AG04450 (cell line): ENCODE results near the gene ZFYVE16. TPM values are rescaled to one million over a fixed set of nuclear protein-coding genes. Genes with fewer than 3 reads are reported as not detected.

Experiments used
- CTCF ChIA-PET: fragments of 300-600, 350-600 bp; formaldehyde crosslinking; extraction: SDS; loops from one replicate; lab custom pipeline; 2022; ENCODE audit warnings: antibody characterized with exemption, inconsistent platforms; lab: Charles Lee
- POLR2A ChIA-PET: fragments of 350-600 bp; formaldehyde crosslinking; extraction: SDS; loops from one replicate; lab custom pipeline; 2021; ENCODE audit warnings: antibody characterized with exemption, inconsistent platforms; lab: Yijun Ruan, JAX
- DNase-seq: peaks from one replicate; pipeline ENCODE4 v3.0.0-alpha.2; 2011; ENCODE audit warnings: low read depth, low spot score
- H3K27ac ChIP-seq: one replicate; pipeline ENCODE4 v1.5.1; 2012; ENCODE audit warnings: low read depth, low read length, control low read depth
- H3K27me3 ChIP-seq: one replicate; pipeline ENCODE4 v1.6.0; 2012; ENCODE audit warnings: low read length; ENCODE audit not compliant: control insufficient read depth, insufficient read depth
- H3K4me3 ChIP-seq: 2 replicates; pipeline ENCODE4 v1.5.1; 2011; ENCODE audit warnings: mild to moderate bottlenecking, low read depth, low read length, control low read depth
- H3K9me3 ChIP-seq: 2 replicates; pipeline ENCODE4 v1.5.1; 2012; ENCODE audit warnings: low read length; ENCODE audit not compliant: control insufficient read depth, insufficient read depth
- polyA plus RNA-seq: library from polyadenylated mRNA; depleted of rRNA; stranded (reverse); fragments of >200 nt; gene quantifications from 2 replicates; pipeline ENCODE4 v1.2.3, GENCODE V29; 2011
- TF ChIP-seq, protein P1 (sequence below): IDR thresholded peaks from 2 replicates; pipeline ENCODE4 v1.5.1; 2011; ENCODE audit warnings: low read depth, low read length, control low read depth, inconsistent platforms

Gene ZFYVE16
- polyA plus RNA-seq, 1 experiment = 15.8 TPM

DNA sequence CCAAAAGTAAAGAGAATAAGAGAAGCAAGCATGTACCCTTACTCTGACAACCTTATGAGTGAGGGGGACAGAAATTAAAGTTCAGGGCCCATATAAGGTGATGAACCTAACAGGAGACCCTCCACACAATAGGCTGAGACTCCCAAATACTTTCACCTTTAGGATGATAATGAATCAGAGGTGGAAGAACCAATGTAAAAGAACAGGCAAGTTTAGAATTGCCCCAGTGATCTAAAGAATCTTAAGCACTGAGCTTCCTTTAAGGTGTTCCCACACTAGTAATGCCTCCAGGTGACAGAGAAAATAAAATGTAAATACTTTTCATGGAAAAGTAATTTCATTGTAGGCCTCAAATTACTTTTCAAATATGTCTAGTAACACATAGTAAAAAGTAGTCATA lies 71.8 kb downstream of the ZFYVE16 start:
- H3K4me3 ChIP-seq = no peak overlapping the region
- ChIA-PET CTCF (interaction anchor here (6.8 kb wide), 1 partner anchor 192 kb away, joined by 75 read pairs; no protein-coding TSS in a partner anchor), POLR2A (no interaction called here)
- no peaks in the 10 kb centered on the region for H3K27me3 ChIP-seq
- peaks cover 5% of the 10 kb centered on the region; the same call in 1 of the 2 replicates for H3K9me3 ChIP-seq
- no peak for DNase-seq
- TF ChIP-seq, protein P1, sequence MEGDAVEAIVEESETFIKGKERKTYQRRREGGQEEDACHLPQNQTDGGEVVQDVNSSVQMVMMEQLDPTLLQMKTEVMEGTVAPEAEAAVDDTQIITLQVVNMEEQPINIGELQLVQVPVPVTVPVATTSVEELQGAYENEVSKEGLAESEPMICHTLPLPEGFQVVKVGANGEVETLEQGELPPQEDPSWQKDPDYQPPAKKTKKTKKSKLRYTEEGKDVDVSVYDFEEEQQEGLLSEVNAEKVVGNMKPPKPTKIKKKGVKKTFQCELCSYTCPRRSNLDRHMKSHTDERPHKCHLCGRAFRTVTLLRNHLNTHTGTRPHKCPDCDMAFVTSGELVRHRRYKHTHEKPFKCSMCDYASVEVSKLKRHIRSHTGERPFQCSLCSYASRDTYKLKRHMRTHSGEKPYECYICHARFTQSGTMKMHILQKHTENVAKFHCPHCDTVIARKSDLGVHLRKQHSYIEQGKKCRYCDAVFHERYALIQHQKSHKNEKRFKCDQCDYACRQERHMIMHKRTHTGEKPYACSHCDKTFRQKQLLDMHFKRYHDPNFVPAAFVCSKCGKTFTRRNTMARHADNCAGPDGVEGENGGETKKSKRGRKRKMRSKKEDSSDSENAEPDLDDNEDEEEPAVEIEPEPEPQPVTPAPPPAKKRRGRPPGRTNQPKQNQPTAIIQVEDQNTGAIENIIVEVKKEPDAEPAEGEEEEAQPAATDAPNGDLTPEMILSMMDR = no peak
- no peak overlapping the region for H3K27ac ChIP-seq

DNA sequence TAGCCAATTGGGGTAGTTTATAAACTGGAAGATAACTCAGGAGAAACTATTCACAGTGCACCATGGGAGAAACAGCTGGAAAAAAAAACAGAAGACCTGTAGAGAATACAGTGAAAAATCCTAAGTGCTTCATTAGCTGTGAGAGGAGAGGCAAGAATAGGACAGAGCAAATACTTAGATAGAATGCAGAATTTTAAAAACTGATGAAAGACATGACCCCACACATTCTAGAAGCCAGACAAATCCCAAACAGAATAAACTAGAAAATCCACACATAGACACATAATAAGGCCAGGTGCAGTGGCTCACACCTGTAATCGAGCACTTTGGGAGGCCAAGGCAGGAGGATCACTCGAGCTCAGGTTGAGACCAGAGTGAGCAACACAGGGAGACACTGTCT lies 72.5 kb downstream of the ZFYVE16 start:
- no peaks in the 10 kb centered on the region for H3K27me3 ChIP-seq
- ChIA-PET POLR2A (no interaction called here), CTCF (interaction anchor here (0.9 to 6.8 kb wide), 6 partner anchors 12 to 191 kb away, joined by 3 to 75 read pairs (median 4); no protein-coding TSS in a partner anchor)
- peaks cover 5% of the 10 kb centered on the region; the same call in 1 of the 2 replicates for H3K9me3 ChIP-seq
- H3K4me3 ChIP-seq = no peak overlapping the region
- TF ChIP-seq, protein P1 = no peak
- H3K27ac ChIP-seq = no peak overlapping the region
- no peak for DNase-seq

DNA sequence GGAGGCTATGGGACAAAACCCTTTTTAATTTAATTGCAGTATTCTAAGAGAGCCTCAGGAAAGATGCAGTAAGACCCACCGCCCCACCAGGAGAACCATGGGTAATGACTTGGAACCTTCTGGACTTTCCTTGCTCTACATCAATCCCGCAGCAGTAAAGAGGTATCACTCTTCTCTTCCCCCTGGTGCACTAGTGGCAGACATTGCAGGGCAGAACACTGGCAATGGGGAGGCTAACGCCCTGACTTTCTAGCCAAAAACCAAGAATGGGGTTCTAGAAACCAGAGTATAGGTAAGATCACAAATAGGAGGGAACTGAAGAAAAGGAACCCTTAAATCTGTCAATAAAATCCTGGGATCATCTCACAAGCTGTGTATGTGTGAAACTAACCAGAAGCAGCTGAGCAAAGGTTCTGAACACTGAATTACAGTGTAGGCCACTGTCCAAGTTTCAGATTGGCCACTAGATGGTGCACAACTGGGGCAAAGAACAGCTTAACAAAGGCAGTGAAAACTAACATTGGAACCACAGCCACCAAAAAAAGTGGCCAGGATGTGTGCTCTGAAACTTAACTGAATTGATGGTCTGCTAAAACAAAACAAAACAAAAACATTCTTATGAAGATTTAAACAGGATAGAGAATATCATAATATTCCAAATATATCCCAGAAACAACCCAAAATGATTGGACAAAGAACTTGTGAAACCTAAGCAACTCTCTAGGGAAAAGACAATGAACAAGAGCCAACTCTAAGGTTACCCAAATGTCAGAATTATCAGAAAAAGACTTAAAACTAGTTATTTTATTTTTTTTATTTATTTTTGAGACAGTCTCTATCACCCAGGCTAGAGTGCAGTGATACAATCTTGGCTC lies 73.4 kb downstream of the ZFYVE16 start:
- H3K9me3 ChIP-seq = peaks cover 5% of the 10 kb centered on the region; the same call in 1 of the 2 replicates
- ChIA-PET CTCF (interaction anchor here (0.6 to 6.8 kb wide), 14 partner anchors 12 to 628 kb away, joined by 3 to 75 read pairs (median 4); no protein-coding TSS in a partner anchor), POLR2A (no interaction called here)
- H3K27ac ChIP-seq = no peak overlapping the region
- no peak overlapping the region for H3K4me3 ChIP-seq
- no peaks in the 10 kb centered on the region for H3K27me3 ChIP-seq
- no peak for DNase-seq
- TF ChIP-seq, protein P1 = peak; percentile 88

DNA sequence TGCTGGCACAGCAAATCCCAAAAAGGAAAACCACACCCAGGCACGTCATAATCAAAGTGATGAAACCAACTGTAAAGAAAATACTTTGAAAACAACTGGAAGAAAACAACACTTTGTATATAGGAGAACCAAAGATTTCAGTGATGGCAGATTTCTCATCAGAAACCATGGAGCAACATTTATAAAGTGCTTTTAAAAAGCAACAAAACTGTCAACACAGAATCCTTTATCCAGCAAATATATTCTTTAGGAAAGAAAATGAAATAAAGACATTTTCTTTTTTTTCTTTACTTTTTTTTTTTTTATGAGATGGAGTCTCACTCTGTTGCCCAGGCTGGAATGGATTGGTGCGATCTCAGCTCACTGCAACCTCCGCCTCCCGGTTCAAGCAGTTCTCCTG lies 74.7 kb downstream of the ZFYVE16 start:
- POLR2A ChIA-PET = no interaction called here
- Histone ChIP-seq H3K4me3 (no peak overlapping the region), H3K27me3 (no peaks in the 10 kb centered on the region), H3K9me3 (peaks cover 5% of the 10 kb centered on the region; the same call in 1 of the 2 replicates), H3K27ac (no peak overlapping the region)
- no peak for DNase-seq
- CTCF ChIA-PET = interaction anchor here (0.6 to 6.8 kb wide), 9 partner anchors 16 to 803 kb away, joined by 3 to 75 read pairs (median 4); no protein-coding TSS in a partner anchor
- TF ChIP-seq, protein P1 = no peak
